Mesenchymal stem cell (in vitro differentiated cells and primary cell): ENCODE results near the gene MED20.

Experiments used
- DNase-seq: peaks from one replicate; pipeline ENCODE4 v3.0.0-alpha.2; 2013
- H2AFZ ChIP-seq: one replicate; pipeline ENCODE4 v1.6.1; 2013; ENCODE audit warnings: low read depth, mild to moderate bottlenecking, control low read depth, inconsistent platforms, low read length, moderate library complexity
- H2AK5ac ChIP-seq: 2 replicates; pipeline ENCODE4 v1.6.1; 2013; ENCODE audit warnings: low read length, moderate library complexity, mild to moderate bottlenecking, inconsistent platforms; ENCODE audit not compliant: severe bottlenecking
- H2BK120ac ChIP-seq: one replicate; pipeline ENCODE4 v1.6.1; 2013; ENCODE audit warnings: low read depth, mild to moderate bottlenecking, inconsistent platforms, low read length, moderate library complexity
- H2BK12ac ChIP-seq, 2 experiments: one replicate each; pipeline ENCODE4 v1.6.1; 2013; ENCODE audit warnings: inconsistent platforms in 2 of 2, low read length in 2 of 2, mild to moderate bottlenecking in 2 of 2, moderate library complexity in 2 of 2, control low read depth in 1 of 2
- H2BK15ac ChIP-seq: one replicate; pipeline ENCODE4 v1.6.1; 2013; ENCODE audit warnings: mild to moderate bottlenecking, low read depth, inconsistent platforms; ENCODE audit not compliant: poor library complexity, severe bottlenecking
- H2BK5ac ChIP-seq: 2 replicates; pipeline ENCODE4 v1.6.1; 2013; ENCODE audit warnings: low read depth, mild to moderate bottlenecking, low read length, control low read depth, inconsistent platforms; ENCODE audit not compliant: poor library complexity, severe bottlenecking
- H3K14ac ChIP-seq, 2 experiments: one replicate each; pipeline ENCODE4 v1.6.1; 2013; ENCODE audit warnings: inconsistent platforms in 2 of 2, low read length in 2 of 2, control low read depth in 1 of 2, mild to moderate bottlenecking in 1 of 2, moderate library complexity in 1 of 2
- H3K18ac ChIP-seq, 2 experiments: one replicate each; pipeline ENCODE4 v1.6.1; 2013; ENCODE audit warnings: inconsistent platforms in 2 of 2, low read length in 2 of 2, control low read depth in 1 of 2, low read depth in 1 of 2, mild to moderate bottlenecking in 1 of 2
- H3K23ac ChIP-seq, 2 experiments: one replicate each; pipeline ENCODE4 v1.6.1; 2013; ENCODE audit warnings: inconsistent platforms in 2 of 2, low read length in 2 of 2, mild to moderate bottlenecking in 2 of 2, moderate library complexity in 2 of 2, control low read depth in 1 of 2
- H3K27ac ChIP-seq: 2 replicates; pipeline ENCODE4 v1.5.1; 2013; ENCODE audit warnings: mild to moderate bottlenecking, moderate library complexity, low read length, control low read depth, inconsistent platforms; ENCODE audit not compliant: poor library complexity, severe bottlenecking
- H3K27me3 ChIP-seq, 2 experiments: 2 replicates each; pipeline versions ENCODE4 v1.6.1 to v1.7.0; 2013; ENCODE audit warnings: low read length in 2 of 2, mild to moderate bottlenecking in 2 of 2, moderate library complexity in 2 of 2, control low read depth in 1 of 2, inconsistent platforms in 1 of 2; ENCODE audit not compliant: control insufficient read depth in 1 of 2, insufficient read depth in 1 of 2
- H3K36me3 ChIP-seq, 2 experiments: 2 replicates each; pipeline versions ENCODE4 v1.6.1 to v1.7.0; 2013; ENCODE audit warnings: low read length in 2 of 2, control low read depth in 1 of 2, inconsistent platforms in 1 of 2, low read depth in 1 of 2, mild to moderate bottlenecking in 1 of 2; ENCODE audit not compliant: insufficient read depth in 2 of 2, control insufficient read depth in 1 of 2
- H3K4ac ChIP-seq, 2 experiments: one replicate each; pipeline ENCODE4 v1.6.1; 2013; ENCODE audit warnings: inconsistent platforms in 2 of 2, low read length in 2 of 2, mild to moderate bottlenecking in 2 of 2, moderate library complexity in 2 of 2, control low read depth in 1 of 2, low read depth in 1 of 2
- H3K4me1 ChIP-seq: 2 replicates; pipeline ENCODE4 v1.6.1; 2013; ENCODE audit warnings: low read depth, low read length, control low read depth; ENCODE audit not compliant: control insufficient read depth, insufficient read depth
- H3K4me2 ChIP-seq: 2 replicates; pipeline ENCODE4 v1.6.1; 2013; ENCODE audit warnings: low read length, mild to moderate bottlenecking, inconsistent platforms; ENCODE audit not compliant: poor library complexity, severe bottlenecking
- H3K4me3 ChIP-seq, 2 experiments: 2 replicates each; pipeline versions ENCODE4 v1.5.1 to v1.7.0; 2013; ENCODE audit warnings: low read length in 2 of 2, mild to moderate bottlenecking in 2 of 2, control low read depth in 1 of 2, low read depth in 1 of 2; ENCODE audit not compliant: insufficient read depth in 1 of 2
- H3K79me1 ChIP-seq: replicated peaks from 2 replicates; pipeline ENCODE4 v1.6.1; 2013; ENCODE audit warnings: mild to moderate bottlenecking, control low read depth, low read length, inconsistent platforms; ENCODE audit not compliant: poor library complexity, severe bottlenecking
- H3K9ac ChIP-seq: 2 replicates; pipeline ENCODE4 v1.7.0; 2013; ENCODE audit warnings: mild to moderate bottlenecking, low read length, moderate library complexity
- H3K9me3 ChIP-seq: 2 replicates; pipeline ENCODE4 v1.7.0; 2013; ENCODE audit warnings: mild to moderate bottlenecking, low read length; ENCODE audit not compliant: control insufficient read depth
- H4K8ac ChIP-seq: one replicate; pipeline ENCODE4 v1.6.1; 2013; ENCODE audit warnings: inconsistent platforms, mild to moderate bottlenecking, low read length, moderate library complexity
- H4K91ac ChIP-seq: one replicate; pipeline ENCODE4 v1.6.1; 2013; ENCODE audit warnings: mild to moderate bottlenecking, low read length, inconsistent platforms
- WGBS: methylation state at CpG from one replicate; pipeline ENCODE4 v1.1.7; 2013; ENCODE audit warnings: mixed read lengths; 5-methylcytosine and 5-hydroxymethylcytosine counted together

MED20 gene

DNA sequence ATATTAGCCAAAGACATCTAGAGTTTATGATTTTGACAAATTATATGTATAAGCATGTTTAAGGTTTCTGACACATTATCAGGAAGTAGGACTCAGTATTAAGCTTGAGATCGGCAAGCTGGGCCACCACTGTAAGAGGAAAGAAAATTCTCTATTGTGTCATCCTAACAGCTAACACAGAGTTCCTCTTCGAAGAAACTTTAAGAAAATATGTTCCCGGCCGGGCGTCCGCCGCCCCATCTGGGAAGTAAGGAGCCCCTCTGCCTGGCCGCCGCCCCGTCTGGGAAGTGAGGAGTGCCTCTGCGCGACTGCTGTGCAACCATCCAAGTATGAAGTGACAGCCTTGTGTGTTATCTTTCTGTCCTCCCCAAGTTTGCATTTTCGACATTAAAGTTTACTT, 48.8 kb downstream of the MED20 start:
- WGBS, result 96% methylated on average over 12 of the region's 13 CpGs
- no peaks in the 10 kb centered on the region for H3K9me3 ChIP-seq
- no peak overlapping the region for H3K9ac ChIP-seq
- H3K4me1 ChIP-seq, result no peaks in the 10 kb centered on the region
- DNase-seq, result no peak
- no peak overlapping the region for H3K23ac ChIP-seq
- H3K14ac ChIP-seq, result no peak overlapping the region
- H3K4me2 ChIP-seq, result no peak overlapping the region
- H4K91ac ChIP-seq, result no peak overlapping the region
- H3K4ac ChIP-seq, result no peak overlapping the region
- H3K27me3 ChIP-seq, result no peaks in the 10 kb centered on the region
- H2AK5ac ChIP-seq, result no peak overlapping the region
- H2BK12ac ChIP-seq, result no peak overlapping the region
- no peak overlapping the region for H3K27ac ChIP-seq
- H2BK120ac ChIP-seq, result no peak overlapping the region
- no peaks in the 10 kb centered on the region for H3K36me3 ChIP-seq
- no peak overlapping the region for H3K18ac ChIP-seq
- H2BK5ac ChIP-seq, result no peak overlapping the region
- H2BK15ac ChIP-seq, result no peak overlapping the region
- no peak overlapping the region for H3K4me3 ChIP-seq
- peaks cover 1% of the 10 kb centered on the region for H3K79me1 ChIP-seq
- no peak overlapping the region for H2AFZ ChIP-seq
- no peak overlapping the region for H4K8ac ChIP-seq

DNA sequence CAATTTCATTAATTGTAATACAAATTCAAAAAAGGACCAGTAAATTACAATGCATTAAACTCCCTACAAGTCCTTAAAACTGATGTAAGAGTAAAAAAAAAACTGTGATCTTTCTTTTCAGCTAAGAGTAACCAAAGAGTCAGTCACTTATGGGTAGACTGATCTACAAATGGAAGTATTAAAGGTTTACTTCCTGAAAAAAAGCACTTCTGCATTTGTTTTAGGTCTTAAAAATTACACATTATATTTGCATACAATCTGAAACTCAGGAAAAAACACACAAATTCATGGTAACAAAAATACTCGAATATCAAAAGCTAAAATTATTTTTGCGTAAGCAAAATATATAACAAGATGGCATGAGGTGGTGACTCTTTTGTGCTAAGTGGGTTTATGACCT, 49.2 kb downstream of the MED20 start:
- no peak overlapping the region for H3K9ac ChIP-seq
- no peak overlapping the region for H4K91ac ChIP-seq
- H2AK5ac ChIP-seq, result no peak overlapping the region
- H4K8ac ChIP-seq, result no peak overlapping the region
- no peak overlapping the region for H3K14ac ChIP-seq
- no peak overlapping the region for H3K18ac ChIP-seq
- H2BK5ac ChIP-seq, result no peak overlapping the region
- H3K9me3 ChIP-seq, result no peaks in the 10 kb centered on the region
- WGBS, result no CpG with 5 or more reads among the region's 2 CpGs
- H3K27ac ChIP-seq, result no peak overlapping the region
- H3K4me3 ChIP-seq, result no peak overlapping the region
- no peak for DNase-seq
- no peak overlapping the region for H2BK12ac ChIP-seq
- H3K27me3 ChIP-seq, result no peaks in the 10 kb centered on the region
- no peak overlapping the region for H3K4ac ChIP-seq
- H2BK15ac ChIP-seq, result no peak overlapping the region
- no peak overlapping the region for H2AFZ ChIP-seq
- H3K4me1 ChIP-seq, result no peaks in the 10 kb centered on the region
- no peaks in the 10 kb centered on the region for H3K36me3 ChIP-seq
- H3K79me1 ChIP-seq, result peaks cover 1% of the 10 kb centered on the region
- H3K23ac ChIP-seq, result no peak overlapping the region
- H2BK120ac ChIP-seq, result no peak overlapping the region
- no peak overlapping the region for H3K4me2 ChIP-seq

DNA sequence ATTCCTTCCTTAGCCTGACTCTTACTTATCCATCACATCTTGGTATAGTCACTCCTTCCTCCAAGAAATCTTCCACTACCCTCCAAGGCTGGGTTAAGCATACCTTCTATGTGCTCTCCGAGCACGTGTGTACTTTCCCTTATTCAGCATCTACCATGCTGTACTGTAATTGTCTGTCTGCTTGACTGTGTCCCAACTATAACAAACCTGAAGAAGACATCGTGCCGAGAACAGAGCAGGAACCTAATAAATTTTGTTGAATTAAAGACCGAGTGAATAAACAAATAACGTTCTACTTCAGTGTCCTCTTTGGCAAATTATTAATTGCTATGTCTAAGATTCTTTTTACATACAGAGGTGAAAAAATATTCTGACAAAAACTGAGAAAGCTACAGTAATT, 61.6 kb downstream of the MED20 start:
- WGBS, result 100% methylated on average over 5 of the region's 6 CpGs
- Histone ChIP-seq H3K14ac (no peak overlapping the region), H3K79me1 (no peaks in the 10 kb centered on the region), H3K9ac (no peak overlapping the region), H2BK15ac (no peak overlapping the region), H4K8ac (no peak overlapping the region), H2BK5ac (no peak overlapping the region), H3K4me2 (no peak overlapping the region), H3K36me3 (no peaks in the 10 kb centered on the region), H3K27me3 (no peaks in the 10 kb centered on the region), H2BK12ac (no peak overlapping the region), H2AK5ac (no peak overlapping the region), H3K18ac (no peak overlapping the region), H4K91ac (no peak overlapping the region), H3K27ac (no peak overlapping the region), H3K4ac (no peak overlapping the region), H3K4me1 (no peaks in the 10 kb centered on the region), H3K9me3 (no peaks in the 10 kb centered on the region), H2BK120ac (no peak overlapping the region), H2AFZ (no peak overlapping the region), H3K23ac (no peak overlapping the region), H3K4me3 (no peak overlapping the region)
- no peak for DNase-seq

DNA sequence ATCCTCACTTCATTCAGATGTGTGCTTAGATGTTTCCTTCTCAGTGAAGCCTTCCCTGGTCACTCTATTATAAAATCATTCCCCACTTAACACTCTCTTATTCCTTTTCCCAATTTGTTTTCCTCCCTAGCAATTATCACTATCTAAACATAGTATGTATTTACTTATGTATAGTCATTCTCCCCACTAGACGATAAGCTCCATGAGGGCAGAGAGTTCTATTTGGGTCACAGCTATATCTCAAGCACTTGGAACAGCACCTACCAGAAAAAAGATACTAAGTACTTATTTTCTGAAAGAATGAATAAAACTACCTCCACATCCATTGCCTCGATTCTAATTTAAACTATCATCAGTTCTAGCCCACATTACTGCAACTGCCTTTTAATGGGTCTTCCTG, 62.2 kb downstream of the MED20 start:
- Histone ChIP-seq H3K36me3 (no peaks in the 10 kb centered on the region), H4K91ac (no peak overlapping the region), H3K4me3 (no peak overlapping the region), H2AFZ (no peak overlapping the region), H3K9ac (no peak overlapping the region), H2BK120ac (no peak overlapping the region), H3K4me1 (no peaks in the 10 kb centered on the region), H3K23ac (no peak overlapping the region), H3K4ac (no peak overlapping the region), H3K27ac (no peak overlapping the region), H2BK5ac (no peak overlapping the region), H3K18ac (no peak overlapping the region), H3K79me1 (no peaks in the 10 kb centered on the region), H3K14ac (no peak overlapping the region), H4K8ac (no peak overlapping the region), H2BK12ac (no peak overlapping the region), H3K27me3 (no peaks in the 10 kb centered on the region), H3K4me2 (no peak overlapping the region), H2BK15ac (no peak overlapping the region), H2AK5ac (no peak overlapping the region), H3K9me3 (no peaks in the 10 kb centered on the region)
- 92% methylated on average over 2 of the region's 2 CpGs for WGBS
- no peak for DNase-seq
